Measurements from ENCODE around the gene FHAD1.

Gene FHAD1

GRCh38 chr1:15310544-15310943 is 63.5 kb downstream of the FHAD1 start:
- in situ Hi-C loops (cut with HindIII; ENCODE audit: low pct_unique_long_range_greater_than_20kb, low sequenced_read_pairs): no loop called here
- no peak for DNase-seq (ENCODE audit: low read depth in 1 of 2, low spot score in 1 of 2)
- no peak for TF ChIP-seq JUND (IDR thresholded peaks at IDR 0.05; ENCODE audit: low read depth)

- DNase-seq (ENCODE audit: low read depth in 1 of 2, low spot score in 1 of 2): no peak
- no peak for TF ChIP-seq JUND (IDR thresholded peaks at IDR 0.05; ENCODE audit: low read depth)
- in situ Hi-C loops (cut with HindIII; ENCODE audit: low pct_unique_long_range_greater_than_20kb, low sequenced_read_pairs): no loop called here
Observed at GRCh38 chr1:15311122-15311822, 64.2 kb downstream of the FHAD1 start.

GRCh38 chr1:15311880-15312279 is 64.9 kb downstream of the FHAD1 start:
- TF ChIP-seq JUND (IDR thresholded peaks at IDR 0.05; ENCODE audit: low read depth): no peak
- DNase-seq (ENCODE audit: low read depth in 1 of 2, low spot score in 1 of 2): no peak
- in situ Hi-C loops (cut with HindIII; ENCODE audit: low pct_unique_long_range_greater_than_20kb, low sequenced_read_pairs): no loop called here

GRCh38 chr1:15312626-15313411 is 65.8 kb downstream of the FHAD1 start:
- TF ChIP-seq JUND (IDR thresholded peaks at IDR 0.05; ENCODE audit: low read depth): no peak
- DNase-seq (ENCODE audit: low read depth in 1 of 2, low spot score in 1 of 2): no peak
- in situ Hi-C loops (cut with HindIII; ENCODE audit: low pct_unique_long_range_greater_than_20kb, low sequenced_read_pairs): no loop called here

GRCh38 chr1:15314328-15315281 is 67.6 kb downstream of the FHAD1 start:
- TF ChIP-seq JUND (IDR thresholded peaks at IDR 0.05; ENCODE audit: low read depth): no peak
- in situ Hi-C loops (cut with HindIII; ENCODE audit: low pct_unique_long_range_greater_than_20kb, low sequenced_read_pairs): no loop called here
- no peak for DNase-seq (ENCODE audit: low read depth in 1 of 2, low spot score in 1 of 2)

- no peak for DNase-seq (ENCODE audit: low read depth in 1 of 2, low spot score in 1 of 2)
- TF ChIP-seq JUND (IDR thresholded peaks at IDR 0.05; ENCODE audit: low read depth): no peak
- in situ Hi-C loops (cut with HindIII; ENCODE audit: low pct_unique_long_range_greater_than_20kb, low sequenced_read_pairs): no loop called here
Observed at GRCh38 chr1:15315815-15316214, 68.8 kb downstream of the FHAD1 start.

GRCh38 chr1:15316510-15316909 is 69.5 kb downstream of the FHAD1 start:
- in situ Hi-C loops (cut with HindIII; ENCODE audit: low pct_unique_long_range_greater_than_20kb, low sequenced_read_pairs): no loop called here
- TF ChIP-seq JUND (IDR thresholded peaks at IDR 0.05; ENCODE audit: low read depth): no peak
- no peak for DNase-seq (ENCODE audit: low read depth in 1 of 2, low spot score in 1 of 2)

GRCh38 chr1:15320267-15320666 is 73.2 kb downstream of the FHAD1 start:
- no peak for TF ChIP-seq JUND (IDR thresholded peaks at IDR 0.05; ENCODE audit: low read depth)
- no peak for DNase-seq (ENCODE audit: low read depth in 1 of 2, low spot score in 1 of 2)
- in situ Hi-C loops (cut with HindIII; ENCODE audit: low pct_unique_long_range_greater_than_20kb, low sequenced_read_pairs): no loop called here

- no peak for DNase-seq (ENCODE audit: low read depth in 1 of 2, low spot score in 1 of 2)
- no peak for TF ChIP-seq JUND (IDR thresholded peaks at IDR 0.05; ENCODE audit: low read depth)
- in situ Hi-C loops (cut with HindIII; ENCODE audit: low pct_unique_long_range_greater_than_20kb, low sequenced_read_pairs): no loop called here
Observed at GRCh38 chr1:15321601-15322000, 74.6 kb downstream of the FHAD1 start.

GRCh38 chr1:15322648-15323350 is 75.8 kb downstream of the FHAD1 start:
- TF ChIP-seq JUND (IDR thresholded peaks at IDR 0.05; ENCODE audit: low read depth): no peak
- peak in 1 of 2 experiments; percentile 35 for DNase-seq (ENCODE audit: low read depth in 1 of 2, low spot score in 1 of 2)
- in situ Hi-C loops (cut with HindIII; ENCODE audit: low pct_unique_long_range_greater_than_20kb, low sequenced_read_pairs): no loop called here

- DNase-seq (ENCODE audit: low read depth in 1 of 2, low spot score in 1 of 2): peak; percentile 35 to 70
- in situ Hi-C loops (cut with HindIII; ENCODE audit: low pct_unique_long_range_greater_than_20kb, low sequenced_read_pairs): no loop called here
- no peak for TF ChIP-seq JUND (IDR thresholded peaks at IDR 0.05; ENCODE audit: low read depth)
Observed at GRCh38 chr1:15323351-15323988, 76.4 kb downstream of the FHAD1 start.
